Measurements from ENCODE around the gene CYP46A1.

Gene CYP46A1

DNA sequence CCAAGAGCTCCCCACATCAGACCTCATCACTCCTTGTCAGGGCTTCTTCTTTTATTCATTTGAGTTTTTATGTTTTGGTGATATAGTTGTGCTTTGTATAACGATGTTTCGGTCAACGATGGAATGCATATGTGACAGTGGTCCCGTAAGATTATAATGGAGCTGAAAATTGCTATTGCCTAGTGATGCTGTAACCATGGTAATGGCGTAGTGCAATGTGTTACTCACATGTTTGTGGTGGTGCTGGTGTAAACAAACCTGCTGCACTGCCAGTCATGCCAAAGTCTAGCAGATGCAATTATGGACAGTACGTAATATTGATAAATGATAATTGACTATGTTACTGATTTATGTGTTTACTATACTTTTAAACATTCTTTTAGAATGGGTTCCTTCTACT lies 16.3 kb downstream of the CYP46A1 start:
- no peaks in the 10 kb centered on the region for H3K9me3 ChIP-seq (ENCODE audit: control insufficient read depth, insufficient read depth, low read length)
- H3K27me3 ChIP-seq (ENCODE audit: control insufficient read depth, insufficient read depth, low read length): no peaks in the 10 kb centered on the region
- no peak overlapping the region for H3K4me3 ChIP-seq (ENCODE audit: low read length)
- H3K4me1 ChIP-seq (ENCODE audit: control insufficient read depth, insufficient read depth, low read length): no peaks in the 10 kb centered on the region
- no peak overlapping the region for H3K27ac ChIP-seq (ENCODE audit: low read length)
- DNase-seq (ENCODE audit: low read depth, low spot score): no peak
- H3K36me3 ChIP-seq (ENCODE audit: control insufficient read depth, insufficient read depth, low read length): no peaks in the 10 kb centered on the region
- WGBS (ENCODE audit: insufficient coverage, insufficient read length): 100% methylated on average over 3 of the region's 6 CpGs

DNA sequence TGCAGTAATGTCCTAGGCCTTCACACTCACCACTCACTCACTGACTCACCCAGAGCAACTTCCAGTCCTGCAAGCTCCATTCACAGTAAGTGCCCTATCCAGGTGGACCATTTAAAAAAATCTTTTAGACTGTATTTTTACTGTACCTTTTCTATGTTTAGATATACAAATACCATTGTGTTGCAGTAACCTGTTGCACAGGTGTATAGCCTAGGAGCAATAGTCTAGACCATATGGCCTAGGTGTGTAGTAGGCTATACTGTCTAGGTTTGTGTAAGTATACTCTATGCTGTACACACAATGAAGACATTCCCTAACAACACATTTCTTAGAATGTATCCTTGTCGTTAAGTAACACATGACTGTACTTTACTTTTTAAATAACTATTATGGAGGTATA lies 17.2 kb downstream of the CYP46A1 start:
- no peak overlapping the region for H3K4me3 ChIP-seq (ENCODE audit: low read length)
- DNase-seq (ENCODE audit: low read depth, low spot score): no peak
- no peaks in the 10 kb centered on the region for H3K36me3 ChIP-seq (ENCODE audit: control insufficient read depth, insufficient read depth, low read length)
- no peaks in the 10 kb centered on the region for H3K4me1 ChIP-seq (ENCODE audit: control insufficient read depth, insufficient read depth, low read length)
- WGBS (ENCODE audit: insufficient coverage, insufficient read length): no CpG with 5 or more reads among the region's 1 CpG
- no peak overlapping the region for H3K27ac ChIP-seq (ENCODE audit: low read length)
- no peaks in the 10 kb centered on the region for H3K9me3 ChIP-seq (ENCODE audit: control insufficient read depth, insufficient read depth, low read length)
- no peaks in the 10 kb centered on the region for H3K27me3 ChIP-seq (ENCODE audit: control insufficient read depth, insufficient read depth, low read length)

DNA sequence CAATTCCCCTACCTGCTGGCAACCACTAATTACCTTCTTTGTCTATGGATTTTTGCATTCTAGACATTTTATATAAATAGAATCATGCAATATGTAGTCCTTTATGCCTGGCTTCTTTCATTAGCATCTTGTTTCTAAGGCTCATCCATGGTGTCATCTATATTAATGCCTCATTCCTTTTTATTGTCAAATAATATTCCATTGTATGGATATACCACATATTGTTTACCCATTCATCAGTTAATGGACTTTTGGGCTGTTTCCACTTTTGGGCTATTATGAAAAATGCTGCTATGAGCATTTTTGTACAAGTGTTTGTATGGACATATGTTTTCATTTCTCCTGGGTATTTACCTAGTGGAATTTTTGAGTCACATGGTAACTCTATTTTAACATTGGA lies 18.0 kb downstream of the CYP46A1 start:
- Histone ChIP-seq H3K27me3 (ENCODE audit: control insufficient read depth, insufficient read depth, low read length) (no peaks in the 10 kb centered on the region), H3K9me3 (ENCODE audit: control insufficient read depth, insufficient read depth, low read length) (no peaks in the 10 kb centered on the region), H3K4me3 (ENCODE audit: low read length) (no peak overlapping the region), H3K27ac (ENCODE audit: low read length) (no peak overlapping the region), H3K4me1 (ENCODE audit: control insufficient read depth, insufficient read depth, low read length) (no peaks in the 10 kb centered on the region), H3K36me3 (ENCODE audit: control insufficient read depth, insufficient read depth, low read length) (no peaks in the 10 kb centered on the region)
- no peak for DNase-seq (ENCODE audit: low read depth, low spot score)

DNA sequence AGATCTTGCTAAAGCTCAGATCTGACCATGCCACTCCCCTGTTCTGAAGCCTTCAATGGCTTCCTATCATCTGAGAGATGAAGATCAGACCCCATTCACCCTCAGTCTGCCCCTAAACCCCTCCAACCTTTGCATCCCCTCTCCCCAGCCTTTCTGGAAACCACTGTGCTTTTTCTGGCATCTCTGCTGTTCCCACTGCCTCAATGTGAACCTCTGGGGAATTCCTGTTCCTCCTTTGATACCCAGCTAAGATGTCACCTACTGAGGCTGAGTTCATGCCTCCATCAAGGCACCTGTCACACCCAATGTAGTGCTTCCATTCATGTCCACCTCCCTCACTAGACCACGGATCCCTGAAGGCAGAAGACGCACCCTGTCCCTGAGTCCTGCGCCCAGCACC lies 19.3 kb downstream of the CYP46A1 start:
- Histone ChIP-seq H3K36me3 (ENCODE audit: control insufficient read depth, insufficient read depth, low read length) (no peaks in the 10 kb centered on the region), H3K9me3 (ENCODE audit: control insufficient read depth, insufficient read depth, low read length) (no peaks in the 10 kb centered on the region), H3K4me1 (ENCODE audit: control insufficient read depth, insufficient read depth, low read length) (no peaks in the 10 kb centered on the region), H3K27me3 (ENCODE audit: control insufficient read depth, insufficient read depth, low read length) (no peaks in the 10 kb centered on the region), H3K4me3 (ENCODE audit: low read length) (no peak overlapping the region), H3K27ac (ENCODE audit: low read length) (no peak overlapping the region)
- DNase-seq (ENCODE audit: low read depth, low spot score): no peak
- WGBS (ENCODE audit: insufficient coverage, insufficient read length): no CpG with 5 or more reads among the region's 3 CpGs

DNA sequence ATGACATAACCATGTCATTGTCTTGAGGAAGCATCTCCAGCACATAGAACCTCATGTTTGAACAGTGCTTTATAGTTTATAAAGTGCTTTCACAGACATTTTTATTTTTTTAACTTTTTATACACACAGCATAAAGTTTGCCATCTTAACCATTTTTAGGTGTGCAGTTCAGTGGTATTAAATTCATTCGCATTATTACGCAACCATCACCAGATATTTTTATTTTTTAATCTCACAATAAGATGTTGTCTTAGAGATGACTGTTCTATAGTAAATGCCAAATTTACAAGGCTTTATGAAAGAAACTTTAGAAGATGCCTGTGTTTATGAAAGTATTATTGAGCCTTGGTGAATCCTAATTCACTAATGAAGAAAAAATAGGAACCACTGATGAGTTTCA lies 19.9 kb downstream of the CYP46A1 start:
- Histone ChIP-seq H3K36me3 (ENCODE audit: control insufficient read depth, insufficient read depth, low read length) (no peaks in the 10 kb centered on the region), H3K4me1 (ENCODE audit: control insufficient read depth, insufficient read depth, low read length) (no peaks in the 10 kb centered on the region), H3K27me3 (ENCODE audit: control insufficient read depth, insufficient read depth, low read length) (no peaks in the 10 kb centered on the region), H3K4me3 (ENCODE audit: low read length) (no peak overlapping the region), H3K27ac (ENCODE audit: low read length) (no peak overlapping the region), H3K9me3 (ENCODE audit: control insufficient read depth, insufficient read depth, low read length) (no peaks in the 10 kb centered on the region)
- no peak for DNase-seq (ENCODE audit: low read depth, low spot score)
- WGBS (ENCODE audit: insufficient coverage, insufficient read length): no CpG with 5 or more reads among the region's 2 CpGs

DNA sequence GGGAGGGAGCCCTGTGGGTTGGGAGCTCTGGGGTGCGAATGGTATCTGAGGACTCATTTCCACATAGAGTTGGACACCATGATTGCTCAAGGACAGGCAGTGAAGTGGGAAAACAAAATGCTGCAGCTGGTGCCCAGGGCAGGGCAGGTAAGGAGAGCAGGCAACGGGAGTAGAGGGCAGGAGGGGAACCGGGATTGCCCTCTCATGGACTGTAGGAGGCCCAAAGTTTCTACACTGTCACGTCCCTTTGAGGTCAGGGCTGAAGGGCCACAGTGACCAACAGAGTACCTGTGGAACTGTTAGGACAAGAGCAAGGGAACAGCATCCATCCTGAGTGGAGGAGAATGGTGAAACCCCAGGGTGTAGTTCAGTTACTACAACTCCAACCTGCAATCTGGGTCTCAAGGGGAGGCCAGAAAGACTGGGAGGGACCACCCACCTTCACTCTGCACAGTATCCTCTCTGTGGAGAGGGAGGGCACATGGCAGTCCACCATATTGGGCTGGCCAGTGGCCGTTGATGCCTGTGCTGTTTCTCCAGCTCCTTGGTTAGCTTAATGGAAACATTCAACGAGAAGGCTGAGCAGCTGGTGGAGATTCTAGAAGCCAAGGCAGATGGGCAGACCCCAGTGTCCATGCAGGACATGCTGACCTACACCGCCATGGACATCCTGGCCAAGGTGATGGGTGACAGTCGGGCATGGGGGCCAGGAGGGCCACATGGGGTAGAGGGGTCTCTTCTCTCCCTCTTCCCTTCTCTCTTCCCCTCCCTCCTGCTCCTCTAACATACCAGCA lies 22.2 kb downstream of the CYP46A1 start:
- H3K36me3 ChIP-seq (ENCODE audit: control insufficient read depth, insufficient read depth, low read length): no peaks in the 10 kb centered on the region
- no peak overlapping the region for H3K27ac ChIP-seq (ENCODE audit: low read length)
- no peaks in the 10 kb centered on the region for H3K27me3 ChIP-seq (ENCODE audit: control insufficient read depth, insufficient read depth, low read length)
- no peaks in the 10 kb centered on the region for H3K9me3 ChIP-seq (ENCODE audit: control insufficient read depth, insufficient read depth, low read length)
- no peak for DNase-seq (ENCODE audit: low read depth, low spot score)
- H3K4me3 ChIP-seq (ENCODE audit: low read length): no peak overlapping the region
- H3K4me1 ChIP-seq (ENCODE audit: control insufficient read depth, insufficient read depth, low read length): no peaks in the 10 kb centered on the region
- WGBS (ENCODE audit: insufficient coverage, insufficient read length): no CpG with 5 or more reads among the region's 8 CpGs

DNA sequence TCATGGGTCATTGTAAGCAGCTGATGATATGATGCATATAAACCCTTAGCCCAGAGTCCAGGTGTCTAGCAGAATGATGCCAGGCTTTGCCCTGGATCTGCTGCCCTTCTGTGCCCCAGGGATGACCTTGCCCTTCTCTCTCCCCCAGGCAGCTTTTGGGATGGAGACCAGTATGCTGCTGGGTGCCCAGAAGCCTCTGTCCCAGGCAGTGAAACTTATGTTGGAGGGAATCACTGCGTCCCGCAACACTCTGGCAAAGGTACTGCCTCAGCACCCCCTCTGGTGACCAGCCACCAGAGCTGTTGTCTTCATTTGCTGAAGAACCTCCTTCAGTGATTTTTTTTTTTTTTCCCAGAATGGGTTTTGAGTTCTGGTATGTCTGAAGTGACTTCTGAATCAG lies 23.3 kb downstream of the CYP46A1 start:
- H3K4me1 ChIP-seq (ENCODE audit: control insufficient read depth, insufficient read depth, low read length): no peaks in the 10 kb centered on the region
- H3K4me3 ChIP-seq (ENCODE audit: low read length): no peak overlapping the region
- H3K36me3 ChIP-seq (ENCODE audit: control insufficient read depth, insufficient read depth, low read length): no peaks in the 10 kb centered on the region
- H3K27ac ChIP-seq (ENCODE audit: low read length): no peak overlapping the region
- no CpG with 5 or more reads among the region's 2 CpGs for WGBS (ENCODE audit: insufficient coverage, insufficient read length)
- H3K27me3 ChIP-seq (ENCODE audit: control insufficient read depth, insufficient read depth, low read length): no peaks in the 10 kb centered on the region
- no peak for DNase-seq (ENCODE audit: low read depth, low spot score)
- H3K9me3 ChIP-seq (ENCODE audit: control insufficient read depth, insufficient read depth, low read length): no peaks in the 10 kb centered on the region

DNA sequence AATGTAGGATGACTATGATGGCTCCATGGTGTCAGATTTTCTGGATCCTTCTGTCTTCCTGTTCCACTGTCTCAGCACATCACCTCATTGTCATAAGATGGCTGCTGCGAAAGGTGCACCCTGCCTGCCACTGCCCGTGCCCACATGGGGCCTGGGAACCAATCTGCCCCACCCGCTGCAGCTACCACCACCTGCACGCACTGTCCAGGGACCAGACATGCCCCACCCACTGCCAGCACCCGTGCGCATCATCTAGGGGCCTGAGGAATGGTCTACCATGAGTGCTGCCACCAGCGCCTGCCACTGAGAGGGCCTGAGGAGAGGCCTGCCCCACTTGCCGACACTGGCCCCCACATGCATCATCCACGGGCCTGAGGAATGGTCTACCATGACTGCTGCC lies 23.8 kb downstream of the CYP46A1 start:
- WGBS (ENCODE audit: insufficient coverage, insufficient read length): no CpG with 5 or more reads among the region's 9 CpGs
- H3K4me1 ChIP-seq (ENCODE audit: control insufficient read depth, insufficient read depth, low read length): no peaks in the 10 kb centered on the region
- H3K27ac ChIP-seq (ENCODE audit: low read length): no peak overlapping the region
- no peaks in the 10 kb centered on the region for H3K9me3 ChIP-seq (ENCODE audit: control insufficient read depth, insufficient read depth, low read length)
- H3K4me3 ChIP-seq (ENCODE audit: low read length): no peak overlapping the region
- no peaks in the 10 kb centered on the region for H3K36me3 ChIP-seq (ENCODE audit: control insufficient read depth, insufficient read depth, low read length)
- no peaks in the 10 kb centered on the region for H3K27me3 ChIP-seq (ENCODE audit: control insufficient read depth, insufficient read depth, low read length)
- no peak for DNase-seq (ENCODE audit: low read depth, low spot score)

DNA sequence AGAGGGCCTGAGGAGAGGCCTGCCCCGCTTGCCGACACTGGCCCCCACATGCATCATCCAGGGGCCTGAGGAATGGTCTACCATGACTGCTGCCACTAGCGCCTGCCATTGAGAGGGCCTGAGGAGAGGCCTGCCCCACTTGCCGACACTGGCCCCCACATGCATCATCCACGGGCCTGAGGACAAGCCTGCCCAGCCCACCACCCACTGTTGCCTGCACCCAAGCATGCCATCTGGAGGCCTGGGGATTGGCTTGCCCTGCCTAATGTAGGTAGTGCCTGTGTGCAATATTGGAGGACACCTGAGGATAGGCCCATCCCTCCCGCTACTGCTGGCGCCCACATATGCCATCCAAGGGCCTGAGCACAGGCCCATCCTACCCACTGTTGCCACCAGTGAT lies 24.4 kb downstream of the CYP46A1 start:
- Histone ChIP-seq H3K9me3 (ENCODE audit: control insufficient read depth, insufficient read depth, low read length) (no peaks in the 10 kb centered on the region), H3K4me1 (ENCODE audit: control insufficient read depth, insufficient read depth, low read length) (no peaks in the 10 kb centered on the region), H3K4me3 (ENCODE audit: low read length) (no peak overlapping the region), H3K36me3 (ENCODE audit: control insufficient read depth, insufficient read depth, low read length) (no peaks in the 10 kb centered on the region), H3K27me3 (ENCODE audit: control insufficient read depth, insufficient read depth, low read length) (no peaks in the 10 kb centered on the region), H3K27ac (ENCODE audit: low read length) (no peak overlapping the region)
- DNase-seq (ENCODE audit: low read depth, low spot score): no peak
- no CpG with 5 or more reads among the region's 7 CpGs for WGBS (ENCODE audit: insufficient coverage, insufficient read length)

DNA sequence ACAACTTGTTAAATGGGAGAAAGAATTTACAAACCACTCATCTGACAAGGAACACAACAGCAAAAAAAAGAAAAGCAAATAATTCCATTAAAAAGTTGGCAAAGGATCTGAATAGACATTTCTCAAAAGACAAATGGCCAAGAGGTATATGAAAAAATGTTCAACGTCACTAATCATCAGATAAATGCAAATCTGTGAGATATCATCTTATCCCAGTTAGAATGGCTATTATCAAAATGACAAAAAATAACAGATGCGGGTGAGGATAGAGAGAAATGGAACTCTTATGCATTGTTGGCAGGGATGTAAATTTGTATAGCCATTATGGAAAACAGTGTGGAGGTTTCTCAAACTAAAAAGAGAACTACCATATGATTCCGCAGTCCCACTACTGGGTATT lies 29.9 kb downstream of the CYP46A1 start:
- DNase-seq (ENCODE audit: low read depth, low spot score): no peak
- H3K4me3 ChIP-seq (ENCODE audit: low read length): no peak overlapping the region
- no CpG with 5 or more reads among the region's 3 CpGs for WGBS (ENCODE audit: insufficient coverage, insufficient read length)
- 0 out of 2 replicates have a peak, but pooled peaks cover 1% of the 10 kb centered on the region for H3K4me1 ChIP-seq (ENCODE audit: control insufficient read depth, insufficient read depth, low read length)
- no peaks in the 10 kb centered on the region for H3K36me3 ChIP-seq (ENCODE audit: control insufficient read depth, insufficient read depth, low read length)
- no peaks in the 10 kb centered on the region for H3K27me3 ChIP-seq (ENCODE audit: control insufficient read depth, insufficient read depth, low read length)
- no peak overlapping the region for H3K27ac ChIP-seq (ENCODE audit: low read length)
- no peaks in the 10 kb centered on the region for H3K9me3 ChIP-seq (ENCODE audit: control insufficient read depth, insufficient read depth, low read length)

DNA sequence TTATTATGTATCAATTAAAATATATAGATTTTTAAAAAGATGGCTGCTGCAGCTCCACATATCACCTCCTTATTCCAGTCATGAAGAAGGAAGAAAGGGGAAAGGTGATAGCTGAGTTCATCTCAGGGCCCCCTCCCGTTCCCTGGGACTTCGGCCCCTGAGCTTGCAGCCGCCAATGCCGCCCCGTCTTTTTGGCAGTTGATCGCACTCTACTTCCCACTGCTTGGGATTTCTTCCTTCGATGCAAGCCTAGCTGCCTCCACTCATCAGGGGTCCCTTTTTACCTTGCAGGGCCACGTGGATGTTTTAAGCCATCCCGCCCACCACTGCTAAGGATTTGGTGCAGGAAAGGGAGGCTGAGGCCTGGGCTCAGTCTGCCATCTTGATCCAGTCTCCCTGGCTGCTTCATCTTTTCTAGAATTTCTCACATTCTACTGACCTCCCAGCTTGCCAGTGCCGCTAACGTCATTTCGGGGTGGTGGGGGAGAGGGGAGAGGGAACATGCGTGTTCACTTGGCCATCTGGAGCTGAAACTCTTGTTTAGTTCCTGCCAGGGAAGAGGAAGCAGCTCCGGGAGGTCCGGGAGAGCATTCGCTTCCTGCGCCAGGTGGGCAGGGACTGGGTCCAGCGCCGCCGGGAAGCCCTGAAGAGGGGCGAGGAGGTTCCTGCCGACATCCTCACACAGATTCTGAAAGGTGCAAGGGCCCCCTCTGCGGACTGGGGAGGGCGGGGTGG lies 31.3 kb downstream of the CYP46A1 start:
- no peaks in the 10 kb centered on the region for H3K36me3 ChIP-seq (ENCODE audit: control insufficient read depth, insufficient read depth, low read length)
- H3K9me3 ChIP-seq (ENCODE audit: control insufficient read depth, insufficient read depth, low read length): no peaks in the 10 kb centered on the region
- no peak overlapping the region for H3K4me3 ChIP-seq (ENCODE audit: low read length)
- H3K27ac ChIP-seq (ENCODE audit: low read length): no peak overlapping the region
- WGBS (ENCODE audit: insufficient coverage, insufficient read length): no CpG with 5 or more reads among the region's 24 CpGs
- H3K4me1 ChIP-seq (ENCODE audit: control insufficient read depth, insufficient read depth, low read length): 0 out of 2 replicates have a peak, but pooled peaks cover 1% of the 10 kb centered on the region
- DNase-seq (ENCODE audit: low read depth, low spot score): no peak
- no peaks in the 10 kb centered on the region for H3K27me3 ChIP-seq (ENCODE audit: control insufficient read depth, insufficient read depth, low read length)
